Muscle of leg (tissue), 11 donors: ENCODE measurements around the gene LBR. TPM values are rescaled to one million over a fixed set of nuclear protein-coding genes. Genes with fewer than 3 reads are reported as not detected.

ENCODE experiments used
- DNase-seq: peaks from one replicate; pipeline ENCODE4 v3.0.0; 2013
- H3K27ac ChIP-seq: one replicate; pipeline ENCODE4 v1.5.1; 2013; ENCODE audit warnings: mild to moderate bottlenecking, low read length, control low read depth
- H3K27me3 ChIP-seq: one replicate; pipeline ENCODE4 v1.6.1; 2013; ENCODE audit warnings: low read length; ENCODE audit not compliant: control insufficient read depth, insufficient read depth
- H3K36me3 ChIP-seq: one replicate; pipeline ENCODE4 v1.6.1; 2013; ENCODE audit warnings: low read length; ENCODE audit not compliant: control insufficient read depth, insufficient read depth
- H3K4me1 ChIP-seq: one replicate; pipeline ENCODE4 v1.6.1; 2013; ENCODE audit warnings: low read length; ENCODE audit not compliant: control insufficient read depth, insufficient read depth
- H3K4me3 ChIP-seq: one replicate; pipeline ENCODE4 v1.5.1; 2013; ENCODE audit warnings: low read length, control low read depth
- H3K9me3 ChIP-seq: replicated peaks from 2 replicates; pipeline ENCODE4 v1.6.1; 2013; ENCODE audit warnings: low read depth, low read length; ENCODE audit not compliant: control insufficient read depth
- WGBS: methylation state at CpG from one replicate; pipeline ENCODE4 v1.1.5; 2013; ENCODE audit warnings: missing lambda C conversion rate; ENCODE audit not compliant: insufficient coverage; 5-methylcytosine and 5-hydroxymethylcytosine counted together
- polyA plus RNA-seq, 8 donors: library from polyadenylated mRNA; unstranded; fragments of 120-200 nt; gene quantifications; one replicate each; pipeline versions ENCODE4 v1.2.1 to v1.2.3, GENCODE V29; 2013; ENCODE audit warnings: inconsistent platforms in 1 of 8, low replicate concordance in 1 of 8; ENCODE audit not compliant: insufficient read length in 8 of 8, insufficient read depth in 1 of 8
- total RNA-seq: library from RNA; stranded (reverse); fragments of 120-200 nt; gene quantifications from one replicate; pipeline ENCODE4 v1.2.4, GENCODE V29; 2013

LBR gene
- total and polyA plus RNA-seq, 9 donors = 25.4 to 52.1 (median 40.4) TPM

GRCh38 chr1:225434046-225434445, 6.2 kb upstream of the LBR start:
- Histone ChIP-seq H3K4me1 (no peaks in the 10 kb centered on the region), H3K36me3 (no peaks in the 10 kb centered on the region), H3K4me3 (no peak overlapping the region), H3K27me3 (peaks cover 2% of the 10 kb centered on the region), H3K27ac (no peak overlapping the region), H3K9me3 (no peaks in the 10 kb centered on the region)
- WGBS = 83% methylated on average over 1 of the region's 5 CpGs
- DNase-seq = no peak

DNA sequence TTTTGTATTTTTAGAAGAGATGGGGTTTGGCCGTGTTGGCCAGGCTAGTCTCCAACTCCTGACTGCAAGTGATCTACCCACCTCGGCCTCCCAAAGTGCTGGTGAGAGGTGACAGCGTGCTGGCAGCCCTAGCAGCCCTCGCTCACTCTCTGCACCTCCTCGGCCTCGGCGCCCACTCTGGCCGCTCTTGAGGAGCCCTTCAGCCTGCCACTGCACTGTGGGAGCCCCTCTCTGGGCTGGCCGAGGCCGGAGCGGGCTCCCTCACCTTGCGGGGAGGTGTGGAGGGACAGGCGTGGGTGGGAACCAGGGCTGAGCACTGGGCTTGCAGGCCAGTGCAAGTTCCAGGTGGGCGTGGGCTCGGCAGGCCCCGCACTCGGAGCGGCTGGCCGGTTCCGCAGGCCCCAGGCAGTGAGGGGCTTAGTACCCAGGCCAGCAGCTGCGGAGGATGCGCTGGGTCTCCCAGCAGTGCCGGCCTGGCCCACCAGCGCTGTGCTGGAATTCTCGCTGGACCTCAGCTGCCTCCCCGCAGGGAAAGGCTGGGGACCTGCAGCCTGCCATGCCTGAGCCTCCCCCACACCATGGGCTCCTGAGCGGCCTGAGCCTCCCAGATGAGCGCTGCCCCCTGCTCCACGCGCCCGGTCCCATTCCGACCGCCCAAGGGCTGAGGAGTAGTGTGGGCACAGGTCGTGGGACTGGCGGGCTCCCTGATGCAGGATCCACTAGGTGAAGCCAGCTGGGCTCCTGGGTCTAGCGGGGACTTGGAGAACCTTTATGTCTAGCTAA, 3.4 kb upstream of the LBR start:
- no peak for DNase-seq
- no peaks in the 10 kb centered on the region for H3K36me3 ChIP-seq
- no peaks in the 10 kb centered on the region for H3K9me3 ChIP-seq
- no peak overlapping the region for H3K27ac ChIP-seq
- H3K27me3 ChIP-seq = peaks cover 3% of the 10 kb centered on the region
- 96% methylated on average over 34 of the region's 36 CpGs for WGBS
- H3K4me1 ChIP-seq = peaks cover 10% of the 10 kb centered on the region
- no peak overlapping the region for H3K4me3 ChIP-seq

DNA sequence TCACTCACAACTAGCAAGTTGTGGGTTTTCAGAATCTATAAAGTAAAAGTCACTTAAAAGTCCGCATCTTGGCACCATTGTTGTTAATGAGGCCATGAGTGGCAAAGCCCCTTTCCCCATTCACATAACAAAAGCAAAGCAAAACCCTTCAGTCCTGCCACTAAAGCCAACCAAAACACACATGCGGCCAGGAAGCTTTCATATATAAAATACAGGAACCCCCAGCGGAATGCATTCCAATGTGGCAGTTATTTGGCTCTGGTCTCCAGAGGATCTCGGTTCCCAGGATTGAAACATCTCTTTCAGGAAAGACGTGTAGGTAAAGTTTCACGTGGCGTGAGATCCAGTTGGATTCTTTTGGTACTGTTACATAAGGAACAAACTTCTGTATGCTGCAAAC, 2.5 kb upstream of the LBR start:
- no peak for DNase-seq
- Histone ChIP-seq H3K36me3 (no peaks in the 10 kb centered on the region), H3K4me3 (no peak overlapping the region), H3K4me1 (peaks cover 17% of the 10 kb centered on the region), H3K9me3 (no peaks in the 10 kb centered on the region), H3K27me3 (peaks cover 3% of the 10 kb centered on the region), H3K27ac (no peak overlapping the region)
- no CpG with 5 or more reads among the region's 7 CpGs for WGBS

DNA sequence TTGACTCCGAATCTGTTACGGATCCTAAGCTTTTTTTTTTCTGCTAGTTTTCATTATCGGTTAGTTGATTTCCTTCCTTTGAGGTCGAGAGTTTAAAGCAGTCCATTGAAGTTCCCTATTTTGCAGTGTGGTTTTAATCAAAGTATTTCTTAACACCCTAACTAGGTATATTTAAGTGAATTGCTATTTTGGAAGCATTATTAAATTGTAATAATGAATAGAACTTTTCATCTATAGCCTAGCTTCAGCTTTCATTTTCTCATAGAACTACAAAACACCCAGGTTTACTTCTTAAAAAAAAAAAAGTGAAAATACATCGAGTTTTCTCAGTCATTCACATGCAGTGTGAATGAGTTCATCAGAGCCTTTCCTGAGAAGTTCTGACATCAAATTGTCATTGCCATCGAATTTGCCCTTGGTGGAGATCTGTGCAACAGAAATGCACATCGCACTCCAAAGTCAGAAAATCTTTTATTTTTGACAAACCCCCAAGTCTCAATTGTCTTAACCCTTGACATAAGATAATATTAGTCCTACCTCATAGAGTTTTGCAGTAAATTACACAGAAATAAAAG, 1.1 kb upstream of the LBR start:
- peak overlapping the region; percentile 90 for H3K27ac ChIP-seq
- H3K9me3 ChIP-seq = no peaks in the 10 kb centered on the region
- WGBS = 28% methylated on average over 2 of the region's 7 CpGs
- H3K4me1 ChIP-seq = peaks cover 23% of the 10 kb centered on the region
- no peaks in the 10 kb centered on the region for H3K36me3 ChIP-seq
- peak overlapping the region; percentile 59 for H3K4me3 ChIP-seq
- DNase-seq = no peak
- peaks cover 3% of the 10 kb centered on the region for H3K27me3 ChIP-seq

DNA sequence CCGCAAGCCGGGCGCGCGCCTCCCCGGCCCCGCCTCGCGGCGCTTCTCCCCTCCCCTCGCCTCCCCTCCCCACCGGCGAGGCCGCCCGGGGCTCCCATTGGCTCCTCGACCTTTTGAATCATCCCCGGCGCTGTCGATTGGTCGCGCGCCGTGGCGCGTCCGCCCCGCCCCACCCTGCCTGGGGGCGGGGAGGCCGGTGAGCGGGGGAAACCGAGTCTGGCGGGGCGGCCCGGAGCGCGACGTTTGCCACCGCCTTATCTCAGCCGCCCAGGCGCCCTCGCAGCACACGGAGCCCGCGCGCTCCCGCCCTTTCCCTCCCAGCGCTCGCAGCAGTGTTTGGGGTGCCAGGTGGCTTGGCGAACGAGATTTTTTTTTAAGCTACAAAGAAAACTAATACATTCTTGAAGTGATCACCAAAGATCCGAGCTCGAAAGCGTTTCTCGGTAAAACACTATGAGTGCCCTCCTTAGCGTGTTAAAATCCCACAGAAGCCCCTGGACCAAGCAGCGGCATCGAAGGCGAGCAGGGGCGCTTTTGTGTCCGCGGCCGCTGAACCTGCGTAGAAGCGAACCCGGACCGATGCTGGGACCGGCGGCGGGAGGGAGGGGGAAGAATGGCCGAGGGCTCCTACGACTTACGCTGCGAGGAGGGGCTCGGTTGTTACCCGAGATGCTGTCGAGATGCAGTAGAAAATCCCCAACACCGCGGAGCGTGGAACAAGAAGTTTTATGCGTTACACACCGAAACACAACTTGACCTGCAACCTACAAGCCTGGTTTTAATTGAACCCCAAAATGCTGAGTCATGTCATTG, 436 bp upstream of the LBR start:
- under 1% methylated on average over 73 of the region's 81 CpGs for WGBS
- peak overlapping the region; percentile 78 for H3K4me3 ChIP-seq

GRCh38 chr1:225426395-225427234, 1.2 kb downstream of the LBR start:
- H3K4me1 ChIP-seq = peaks cover 23% of the 10 kb centered on the region
- peak; percentile 45 for DNase-seq
- peak overlapping the region; percentile 76 for H3K27ac ChIP-seq

More for the DNA sequence above, 436 bp upstream of the LBR start:
- Histone ChIP-seq H3K27me3 (peaks cover 3% of the 10 kb centered on the region), H3K9me3 (no peaks in the 10 kb centered on the region), H3K27ac (peak overlapping the region; percentile 90), H3K4me1 (peaks cover 23% of the 10 kb centered on the region), H3K36me3 (no peaks in the 10 kb centered on the region)
- peak; percentile 98 for DNase-seq

GRCh38 chr1:225425201-225425786, 2.5 kb downstream of the LBR start:
- Histone ChIP-seq H3K27ac (no peak overlapping the region), H3K4me3 (no peak overlapping the region), H3K4me1 (peaks cover 23% of the 10 kb centered on the region), H3K36me3 (peaks cover 2% of the 10 kb centered on the region), H3K27me3 (peaks cover 3% of the 10 kb centered on the region), H3K9me3 (no peaks in the 10 kb centered on the region)
- DNase-seq = no peak
- WGBS = no CpG with 5 or more reads among the region's 5 CpGs

More at GRCh38 chr1:225426395-225427234, 1.2 kb downstream of the LBR start:
- 4% methylated on average over 35 of the region's 36 CpGs for WGBS
- peak overlapping the region; percentile 78 for H3K4me3 ChIP-seq
- H3K27me3 ChIP-seq = peaks cover 3% of the 10 kb centered on the region
- peaks cover 2% of the 10 kb centered on the region for H3K36me3 ChIP-seq
- no peaks in the 10 kb centered on the region for H3K9me3 ChIP-seq

DNA sequence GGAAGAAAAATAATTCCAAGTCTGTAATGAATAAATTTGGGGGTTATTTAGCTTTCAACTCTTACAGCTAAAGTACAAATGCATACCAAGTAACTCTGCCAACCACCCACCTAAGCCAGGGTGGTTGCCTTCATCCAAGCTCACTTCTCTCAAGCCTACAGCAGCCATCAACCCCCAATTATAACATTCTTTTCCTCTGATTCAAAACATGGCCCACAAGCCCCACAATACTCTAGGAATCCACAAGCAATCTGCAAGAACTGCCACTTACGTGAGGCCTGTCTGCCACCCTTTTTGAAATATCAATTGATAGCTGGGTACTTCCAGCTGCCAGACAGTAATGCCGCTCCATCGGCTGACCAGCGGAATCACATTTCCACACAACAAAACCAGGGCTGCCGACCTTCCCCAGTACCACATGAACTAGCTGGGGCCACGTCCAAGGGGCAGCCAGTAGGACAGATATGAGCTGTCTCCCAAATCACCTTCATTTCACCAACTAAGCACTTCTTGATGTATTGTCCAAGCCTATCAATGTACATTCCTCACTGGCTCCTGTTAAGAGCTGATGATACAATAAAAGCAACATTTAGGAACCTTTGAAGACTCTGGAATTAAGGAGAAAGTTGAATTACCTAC, 3.2 kb downstream of the LBR start:
- DNase-seq = no peak
- 100% methylated on average over 1 of the region's 6 CpGs for WGBS
- Histone ChIP-seq H3K36me3 (peaks cover 2% of the 10 kb centered on the region), H3K4me1 (peaks cover 23% of the 10 kb centered on the region), H3K27me3 (peaks cover 3% of the 10 kb centered on the region), H3K4me3 (no peak overlapping the region), H3K9me3 (no peaks in the 10 kb centered on the region), H3K27ac (no peak overlapping the region)

- no peak overlapping the region for H3K4me3 ChIP-seq
- WGBS = no CpG with 5 or more reads among the region's 2 CpGs
- H3K27ac ChIP-seq = no peak overlapping the region
- peaks cover 23% of the 10 kb centered on the region for H3K4me1 ChIP-seq
- H3K9me3 ChIP-seq = no peaks in the 10 kb centered on the region
- H3K27me3 ChIP-seq = peaks cover 2% of the 10 kb centered on the region
- DNase-seq = no peak
- peaks cover 9% of the 10 kb centered on the region for H3K36me3 ChIP-seq
These were observed 4.4 kb downstream of the LBR start for GRCh38 chr1:225423518-225423855.
